Measurements from ENCODE around the gene KDELR1. TPM values are rescaled to one million over a fixed set of nuclear protein-coding genes. Genes with fewer than 3 reads are reported as not detected.
A peak's percentile ranks its signal among the peaks of the same experiment; 100 is the strongest.

KDELR1 gene
- total RNA-seq, 1 experiment from 2014 or later: 375 TPM

GRCh38 chr19:48398375-48399235 lies 7.3 kb upstream of the KDELR1 start:
- Histone ChIP-seq H3K4me3 (ENCODE audit: low read depth, low read length) (peak overlapping the region; percentile 51), H3K27me3 (replicated peaks; ENCODE audit: control insufficient read depth, insufficient read depth, low read length) (no peaks in the 10 kb centered on the region), H3K36me3 (ENCODE audit: control insufficient read depth, insufficient read depth, low read length) (no peaks in the 10 kb centered on the region), H3K9me3 (no peaks in the 10 kb centered on the region), H3K4me1 (peaks cover 35% of the 10 kb centered on the region)
- Mint-ChIP-seq H3K4me3 (ENCODE audit: unreplicated experiment) (peak overlapping the region; percentile 83), H3K36me3 (ENCODE audit: insufficient read depth, unreplicated experiment) (peaks cover 32% of the 10 kb centered on the region), H3K27ac (ENCODE audit: unreplicated experiment) (peak overlapping the region; percentile 67), H3K9me3 (ENCODE audit: unreplicated experiment) (peaks cover 10% of the 10 kb centered on the region), H3K27me3 (ENCODE audit: insufficient read depth, unreplicated experiment) (no peaks in the 10 kb centered on the region), H3K4me1 (ENCODE audit: low read depth, unreplicated experiment) (peaks cover 50% of the 10 kb centered on the region)
- intact Hi-C loops (cut with micrococcal nuclease; ENCODE audit: unreplicated experiment): loop anchor here (1.0 to 2.0 kb wide), 3 partner anchors 7 to 34 kb away; partner anchors contain the start of genes KDELR1 and SYNGR4
- DNase-seq: peak; percentile 93 to 95
- CTCF ChIA-PET: interaction anchor here (0.8 to 1.4 kb wide), 2 partner anchors 95 to 186 kb away, joined by 3 to 5 read pairs; no protein-coding TSS in a partner anchor
- POLR2A ChIA-PET: interaction anchor here (0.5 to 0.9 kb wide), 3 partner anchors 35 to 322 kb away, joined by 3 to 6 read pairs (median 5); partner anchors contain the start of gene TMEM143
- no TSS peak for BruUV-seq (replicated peaks)
- no peak for TF ChIP-seq CTCF (IDR thresholded peaks at IDR 0.05; ENCODE audit: insufficient read depth in 1 of 2, low read depth in 1 of 2, low read length in 1 of 2, severe bottlenecking in 1 of 2, unreplicated experiment in 1 of 2)

- Mint-ChIP-seq H3K9me3 (ENCODE audit: unreplicated experiment) (peaks cover 10% of the 10 kb centered on the region), H3K4me3 (ENCODE audit: unreplicated experiment) (peak overlapping the region; percentile 83), H3K27me3 (ENCODE audit: insufficient read depth, unreplicated experiment) (no peaks in the 10 kb centered on the region), H3K36me3 (ENCODE audit: insufficient read depth, unreplicated experiment) (peaks cover 29% of the 10 kb centered on the region), H3K27ac (ENCODE audit: unreplicated experiment) (peak overlapping the region; percentile 67), H3K4me1 (ENCODE audit: low read depth, unreplicated experiment) (peaks cover 51% of the 10 kb centered on the region)
- Histone ChIP-seq H3K27me3 (replicated peaks; ENCODE audit: control insufficient read depth, insufficient read depth, low read length) (no peaks in the 10 kb centered on the region), H3K36me3 (ENCODE audit: control insufficient read depth, insufficient read depth, low read length) (no peaks in the 10 kb centered on the region), H3K4me3 (ENCODE audit: low read depth, low read length) (peak overlapping the region; percentile 51), H3K4me1 (peaks cover 41% of the 10 kb centered on the region), H3K9me3 (no peaks in the 10 kb centered on the region)
- no TSS peak for BruUV-seq (replicated peaks)
- intact Hi-C loops (cut with micrococcal nuclease; ENCODE audit: unreplicated experiment): loop anchor here (2.0 kb wide), 2 partner anchors 17 to 33 kb away; partner anchors contain the start of gene SYNGR4
- no peak for DNase-seq
- no peak for TF ChIP-seq CTCF (IDR thresholded peaks at IDR 0.05; ENCODE audit: insufficient read depth in 1 of 2, low read depth in 1 of 2, low read length in 1 of 2, severe bottlenecking in 1 of 2, unreplicated experiment in 1 of 2)
- CTCF ChIA-PET: interaction anchor here (0.8 to 1.4 kb wide), 2 partner anchors 96 to 186 kb away, joined by 3 to 5 read pairs; no protein-coding TSS in a partner anchor
- POLR2A ChIA-PET: interaction anchor here (0.6 kb wide), 1 partner anchor 156 kb away, joined by 6 read pairs; no protein-coding TSS in a partner anchor
Measured at GRCh38 chr19:48398102-48398374, 6.7 kb upstream of the KDELR1 start.

GRCh38 chr19:48397263-48398101 lies 6.1 kb upstream of the KDELR1 start:
- CTCF ChIA-PET: no interaction called here
- intact Hi-C loops (cut with micrococcal nuclease; ENCODE audit: unreplicated experiment): loop anchor here (2.0 kb wide), 2 partner anchors 17 to 33 kb away; partner anchors contain the start of gene SYNGR4
- no peak for DNase-seq
- Histone ChIP-seq H3K9me3 (no peaks in the 10 kb centered on the region), H3K4me1 (peaks cover 46% of the 10 kb centered on the region), H3K4me3 (ENCODE audit: low read depth, low read length) (peak overlapping the region; percentile 51), H3K36me3 (ENCODE audit: control insufficient read depth, insufficient read depth, low read length) (no peaks in the 10 kb centered on the region), H3K27me3 (replicated peaks; ENCODE audit: control insufficient read depth, insufficient read depth, low read length) (no peaks in the 10 kb centered on the region)
- H3K4me3 Mint-ChIP-seq (ENCODE audit: unreplicated experiment): peak overlapping the region; percentile 83
- H3K9me3 Mint-ChIP-seq (ENCODE audit: unreplicated experiment): peaks cover 10% of the 10 kb centered on the region
- peak overlapping the region; percentile 67 for H3K27ac Mint-ChIP-seq (ENCODE audit: unreplicated experiment)
- TF ChIP-seq CTCF (IDR thresholded peaks at IDR 0.05; ENCODE audit: insufficient read depth in 1 of 2, low read depth in 1 of 2, low read length in 1 of 2, severe bottlenecking in 1 of 2, unreplicated experiment in 1 of 2): no peak
- H3K27me3 Mint-ChIP-seq (ENCODE audit: insufficient read depth, unreplicated experiment): no peaks in the 10 kb centered on the region
- POLR2A ChIA-PET: no interaction called here
- peaks cover 56% of the 10 kb centered on the region for H3K4me1 Mint-ChIP-seq (ENCODE audit: low read depth, unreplicated experiment)
- peaks cover 33% of the 10 kb centered on the region for H3K36me3 Mint-ChIP-seq (ENCODE audit: insufficient read depth, unreplicated experiment)
- BruUV-seq (replicated peaks): TSS peak; percentile 40
